Keratinocyte (primary cell): ENCODE data around the gene ZNF780A. TPM values are rescaled to one million over a fixed set of nuclear protein-coding genes. Genes with fewer than 3 reads are reported as not detected.
"Not testable (repeated sequence)": the region's sequence is repeated elsewhere in the genome, so short reads cannot be mapped to it uniquely, and the experiment has no call there.

Source experiments
- DNase-seq: peaks from one replicate; pipeline ENCODE4 v3.0.0-alpha.2; 2011; ENCODE audit warnings: low read depth, missing footprints, low spot score
- FAIRE-seq: peaks from 2 replicates; lab custom pipeline; 2011; peaks lifted over from hg19 to GRCh38; lab: Jason Lieb, UNC
- H2AFZ ChIP-seq: 2 replicates; pipeline ENCODE4 v1.6.0; 2012; ENCODE audit warnings: low read length, control low read depth, inconsistent platforms; ENCODE audit not compliant: control insufficient read depth
- H3K27ac ChIP-seq: 2 replicates; pipeline ENCODE4 v1.5.1; 2011; ENCODE audit warnings: low read length; ENCODE audit not compliant: control insufficient read depth, insufficient read depth
- H3K27me3 ChIP-seq: 3 replicates; pipeline ENCODE4 v1.6.0; 2011; ENCODE audit warnings: low read length; ENCODE audit not compliant: control insufficient read depth, insufficient read depth; ENCODE audit errors: extremely low read depth
- H3K36me3 ChIP-seq, 2 experiments: 2 replicates in 1 of 2; 3 replicates in 1 of 2; pipeline ENCODE4 v1.5.1; 2011; ENCODE audit warnings: low read length in 2 of 2, mild to moderate bottlenecking in 1 of 2; ENCODE audit not compliant: control insufficient read depth in 2 of 2, insufficient read depth in 2 of 2; ENCODE audit errors: extremely low read depth in 1 of 2
- H3K4me1 ChIP-seq: 3 replicates; pipeline ENCODE4 v1.5.1; 2011; ENCODE audit warnings: low read length; ENCODE audit not compliant: control insufficient read depth, insufficient read depth; ENCODE audit errors: extremely low read depth
- H3K4me2 ChIP-seq: 3 replicates; pipeline ENCODE4 v1.6.0; 2011; ENCODE audit warnings: low read depth, low read length; ENCODE audit not compliant: control insufficient read depth, insufficient read depth; ENCODE audit errors: extremely low read depth
- H3K4me3 ChIP-seq, 3 experiments: fragments of 200-600 bp in 1 of 3; sonication (generic) in 1 of 3; 2 replicates in 2 of 3; 3 replicates in 1 of 3; pipeline ENCODE4 v1.5.1; 2011 to 2016; ENCODE audit warnings: low read length in 3 of 3, mild to moderate bottlenecking in 3 of 3, control low read depth in 2 of 3, inconsistent platforms in 1 of 3, low read depth in 1 of 3, mixed read lengths in 1 of 3, mixed run types in 1 of 3, moderate library complexity in 1 of 3; ENCODE audit not compliant: control insufficient read depth in 2 of 3, insufficient read depth in 2 of 3; ENCODE audit errors: extremely low read depth in 1 of 3
- H3K79me2 ChIP-seq: 2 replicates; pipeline ENCODE4 v1.6.0; 2012; ENCODE audit warnings: low read length; ENCODE audit not compliant: control insufficient read depth, insufficient read depth
- H3K9ac ChIP-seq: 3 replicates; pipeline ENCODE4 v1.6.0; 2011; ENCODE audit warnings: low read length; ENCODE audit not compliant: control insufficient read depth, insufficient read depth; ENCODE audit errors: extremely low read depth
- H3K9me1 ChIP-seq: 3 replicates; pipeline ENCODE4 v1.6.0; 2011; ENCODE audit warnings: low read length; ENCODE audit not compliant: control insufficient read depth, insufficient read depth; ENCODE audit errors: extremely low read depth
- H3K9me3 ChIP-seq: 2 replicates; pipeline ENCODE4 v1.5.1; 2012; ENCODE audit warnings: low read depth, low read length; ENCODE audit not compliant: control insufficient read depth
- H4K20me1 ChIP-seq: 3 replicates; pipeline ENCODE4 v1.6.0; 2011; ENCODE audit warnings: low read length; ENCODE audit not compliant: control insufficient read depth, insufficient read depth; ENCODE audit errors: extremely low read depth
- EZH2 ChIP-seq: IDR thresholded peaks from one replicate; pipeline ENCODE4 v1.6.1; 2012; ENCODE audit warnings: inconsistent platforms, mild to moderate bottlenecking, low read length, moderate library complexity
- dilution Hi-C: fragments of 300-500 bp; cut with MboI; formaldehyde crosslinking; loops from one replicate; pipeline ENCODE4 v1.7.0; 2020; ENCODE audit warnings: low sequenced_read_pairs; ENCODE audit not compliant: extremely low pct_ligation_motif_present
- polyA plus RNA-seq, 5 experiments: library from polyadenylated mRNA; depleted of rRNA in 3 of 5; stranded (reverse) in 3 of 5; stranded (forward) in 1 of 5; unstranded in 1 of 5; fragments of >200 nt; gene quantifications; 1 replicate in 1 of 5; 2 replicates in 3 of 5; 3 replicates in 1 of 5; pipeline versions ENCODE4 v1.2.1 to v1.2.3, GENCODE V29; 2011 to 2012; ENCODE audit warnings: missing spikeins in 2 of 5, low read depth in 1 of 5, low replicate concordance in 1 of 5
- TF ChIP-seq, protein P1 (sequence below), 3 experiments: IDR thresholded peaks in 1 of 3; conservative IDR thresholded peaks in 1 of 3; optimal IDR thresholded peaks in 1 of 3; 2 replicates in 2 of 3; 3 replicates in 1 of 3; pipeline versions ENCODE3 to v1.5.1; 2011; ENCODE audit warnings: low read length in 3 of 3, mild to moderate bottlenecking in 3 of 3, moderate library complexity in 2 of 3, control low read depth in 1 of 3, inconsistent platforms in 1 of 3; ENCODE audit not compliant: insufficient read depth in 2 of 3; ENCODE audit errors: extremely low read depth in 1 of 3

Gene ZNF780A
- polyA plus RNA-seq, 1 donor (not counting 4 experiments of a cell fraction or from before 2014, with no cell fraction given): 19.0 TPM

DNA sequence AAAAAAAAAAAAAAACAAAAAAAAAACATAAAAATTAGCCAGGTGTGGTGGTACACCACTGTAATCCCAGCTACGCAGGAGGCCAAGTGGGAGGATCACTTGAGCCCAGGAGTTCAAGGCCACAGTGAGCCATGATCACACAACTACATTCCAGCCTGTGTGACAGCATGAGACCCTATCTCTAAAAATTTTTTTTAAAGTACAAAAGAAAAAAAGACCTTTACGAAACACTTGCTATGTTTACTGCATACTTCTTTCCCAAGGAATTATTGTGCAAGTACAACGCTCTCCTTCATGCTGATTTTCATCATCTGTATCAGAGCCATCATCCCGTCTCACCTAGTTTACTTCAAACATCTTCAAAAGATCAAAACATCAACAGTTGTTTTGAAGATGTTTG, 28.6 kb upstream of the ZNF780A start:
- H3K27me3 ChIP-seq: no peaks in the 10 kb centered on the region
- H3K79me2 ChIP-seq: no peaks in the 10 kb centered on the region

DNA sequence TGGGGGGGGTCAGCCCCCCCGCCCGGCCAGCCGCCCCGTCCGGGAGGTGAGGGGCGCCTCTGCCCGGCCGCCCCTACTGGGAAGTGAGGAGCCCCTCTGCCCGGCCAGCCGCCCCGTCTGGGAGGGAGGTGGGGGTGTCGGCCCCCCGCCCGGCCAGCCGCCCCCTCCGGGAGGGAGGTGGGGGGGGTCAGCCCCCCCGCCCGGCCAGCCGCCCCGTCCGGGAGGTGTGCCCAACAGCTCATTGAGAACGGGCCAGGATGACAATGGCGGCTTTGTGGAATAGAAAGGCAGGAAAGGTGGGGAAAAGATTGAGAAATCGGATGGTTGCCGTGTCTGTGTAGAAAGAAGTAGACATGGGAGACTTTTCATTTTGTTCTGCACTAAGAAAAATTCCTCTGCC, 27.9 kb upstream of the ZNF780A start:
- FAIRE-seq, H3K27me3 ChIP-seq, H3K9ac ChIP-seq, H4K20me1 ChIP-seq, dilution Hi-C loops, H3K79me2 ChIP-seq, H3K9me1 ChIP-seq, H3K4me2 ChIP-seq, H2AFZ ChIP-seq, H3K36me3 ChIP-seq, H3K4me1 ChIP-seq, H3K9me3 ChIP-seq, H3K27ac ChIP-seq, H3K4me3 ChIP-seq, DNase-seq: not testable (repeated sequence)

More for the DNA sequence above, 28.6 kb upstream of the ZNF780A start:
- H4K20me1 ChIP-seq: no peaks in the 10 kb centered on the region
- H3K9ac ChIP-seq: no peak overlapping the region
- no peak overlapping the region for H3K4me3 ChIP-seq
- FAIRE-seq: no peak
- dilution Hi-C loops: no loop called here
- H2AFZ ChIP-seq: no peak overlapping the region
- no peaks in the 10 kb centered on the region for H3K9me3 ChIP-seq
- H3K4me2 ChIP-seq: no peak overlapping the region
- H3K9me1 ChIP-seq: no peaks in the 10 kb centered on the region
- no peak for DNase-seq
- TF ChIP-seq EZH2: no peak
- H3K4me1 ChIP-seq: no peaks in the 10 kb centered on the region
- H3K27ac ChIP-seq: no peak overlapping the region
- H3K36me3 ChIP-seq: no peaks in the 10 kb centered on the region

DNA sequence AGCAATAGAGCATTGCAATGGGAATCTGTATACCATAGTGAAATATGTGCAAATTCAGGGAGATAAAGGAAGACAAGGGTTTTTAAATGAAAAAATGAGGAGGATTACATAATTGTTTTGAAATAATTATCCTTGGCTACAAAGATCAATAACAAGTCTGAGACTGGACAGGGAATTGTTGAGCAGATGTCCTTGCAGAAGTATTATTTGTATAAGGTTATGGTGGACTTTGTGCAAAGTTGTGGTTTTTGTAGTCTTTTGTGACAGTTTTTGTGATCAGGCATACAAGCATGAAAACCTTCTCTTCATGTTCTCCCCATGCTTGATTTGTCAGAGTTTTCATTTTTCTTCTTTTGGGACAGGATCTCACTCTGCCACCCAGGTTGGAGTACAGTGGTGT, 25.3 kb upstream of the ZNF780A start:
- no peaks in the 10 kb centered on the region for H3K9me1 ChIP-seq
- no peaks in the 10 kb centered on the region for H4K20me1 ChIP-seq
- no peaks in the 10 kb centered on the region for H3K9me3 ChIP-seq
- no peaks in the 10 kb centered on the region for H3K79me2 ChIP-seq
- no peak for DNase-seq
- no peak for FAIRE-seq
- no peaks in the 10 kb centered on the region for H3K36me3 ChIP-seq
- dilution Hi-C loops: no loop called here
- TF ChIP-seq, protein P1, sequence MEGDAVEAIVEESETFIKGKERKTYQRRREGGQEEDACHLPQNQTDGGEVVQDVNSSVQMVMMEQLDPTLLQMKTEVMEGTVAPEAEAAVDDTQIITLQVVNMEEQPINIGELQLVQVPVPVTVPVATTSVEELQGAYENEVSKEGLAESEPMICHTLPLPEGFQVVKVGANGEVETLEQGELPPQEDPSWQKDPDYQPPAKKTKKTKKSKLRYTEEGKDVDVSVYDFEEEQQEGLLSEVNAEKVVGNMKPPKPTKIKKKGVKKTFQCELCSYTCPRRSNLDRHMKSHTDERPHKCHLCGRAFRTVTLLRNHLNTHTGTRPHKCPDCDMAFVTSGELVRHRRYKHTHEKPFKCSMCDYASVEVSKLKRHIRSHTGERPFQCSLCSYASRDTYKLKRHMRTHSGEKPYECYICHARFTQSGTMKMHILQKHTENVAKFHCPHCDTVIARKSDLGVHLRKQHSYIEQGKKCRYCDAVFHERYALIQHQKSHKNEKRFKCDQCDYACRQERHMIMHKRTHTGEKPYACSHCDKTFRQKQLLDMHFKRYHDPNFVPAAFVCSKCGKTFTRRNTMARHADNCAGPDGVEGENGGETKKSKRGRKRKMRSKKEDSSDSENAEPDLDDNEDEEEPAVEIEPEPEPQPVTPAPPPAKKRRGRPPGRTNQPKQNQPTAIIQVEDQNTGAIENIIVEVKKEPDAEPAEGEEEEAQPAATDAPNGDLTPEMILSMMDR (optimal IDR thresholded peaks at IDR 0.05 in 1 of 3, IDR thresholded peaks at IDR 0.05 in 1 of 3, conservative IDR thresholded peaks at IDR 0.05 in 1 of 3; ENCODE audit: extremely low read depth in 1 of 3, insufficient read depth in 2 of 3, low read length in 3 of 3): no peak
- no peak for TF ChIP-seq EZH2
- no peak overlapping the region for H3K9ac ChIP-seq
- H3K4me1 ChIP-seq: no peaks in the 10 kb centered on the region
- H2AFZ ChIP-seq: no peak overlapping the region
- no peaks in the 10 kb centered on the region for H3K27me3 ChIP-seq
- no peak overlapping the region for H3K4me3 ChIP-seq
- H3K4me2 ChIP-seq: no peak overlapping the region
- H3K27ac ChIP-seq: no peak overlapping the region

DNA sequence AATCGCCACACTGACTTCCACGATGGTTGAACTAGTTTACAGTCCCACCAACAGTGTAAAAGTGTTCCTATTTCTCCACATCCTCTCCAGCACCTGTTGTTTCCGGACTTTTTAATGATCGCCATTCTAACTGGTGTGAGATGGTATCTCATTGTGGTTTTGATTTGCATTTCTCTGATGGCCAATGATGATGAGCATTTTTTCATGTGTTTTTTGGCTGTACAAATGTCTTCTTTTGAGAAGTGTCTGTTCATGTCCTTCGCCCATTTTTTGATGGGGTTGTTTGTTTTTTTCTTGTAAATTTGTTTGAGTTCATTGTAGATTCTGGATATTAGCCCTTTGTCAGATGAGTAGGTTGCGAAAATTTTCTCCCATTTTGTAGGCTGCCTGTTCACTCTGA, 23.4 kb upstream of the ZNF780A start:
- dilution Hi-C loops, H3K36me3 ChIP-seq, H3K27me3 ChIP-seq, H3K4me2 ChIP-seq, H4K20me1 ChIP-seq, H3K9ac ChIP-seq, H3K79me2 ChIP-seq, H3K9me3 ChIP-seq, H3K4me1 ChIP-seq, H3K9me1 ChIP-seq, H3K4me3 ChIP-seq, DNase-seq, H3K27ac ChIP-seq, FAIRE-seq, H2AFZ ChIP-seq: not testable (repeated sequence)
